Raji (cell line): ENCODE results near the gene NEFH.

Source experiments
- POLR2A ChIP-seq: IDR thresholded peaks from 2 replicates; pipeline ENCODE4 v1.6.1; 2011; ENCODE audit warnings: low read depth, low read length, control low read depth; ENCODE audit not compliant: insufficient read depth

NEFH gene

GRCh38 chr22:29511126-29511862 is 31.3 kb downstream of the NEFH start:
- no peak for TF ChIP-seq POLR2A

DNA sequence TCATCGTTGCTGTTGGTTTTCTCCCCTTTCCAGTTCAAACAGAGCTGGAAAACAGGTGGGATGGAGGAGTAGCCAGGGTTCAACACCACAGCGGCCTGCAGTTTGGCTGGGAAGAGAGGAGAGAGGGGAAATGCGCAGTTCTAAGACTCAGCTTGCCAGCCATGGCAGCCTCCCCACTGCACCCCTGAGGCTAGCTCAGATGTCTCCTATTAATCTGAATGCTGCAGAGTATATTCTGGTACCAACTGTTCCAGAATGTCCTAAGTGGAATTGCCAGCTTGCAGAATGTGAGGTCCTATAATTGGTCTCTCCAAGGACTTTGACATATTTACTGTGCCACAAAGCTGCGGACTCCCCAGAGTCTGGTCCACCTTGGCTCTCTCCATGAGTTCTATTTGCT is 32.0 kb downstream of the NEFH start:
- TF ChIP-seq POLR2A: no peak

DNA sequence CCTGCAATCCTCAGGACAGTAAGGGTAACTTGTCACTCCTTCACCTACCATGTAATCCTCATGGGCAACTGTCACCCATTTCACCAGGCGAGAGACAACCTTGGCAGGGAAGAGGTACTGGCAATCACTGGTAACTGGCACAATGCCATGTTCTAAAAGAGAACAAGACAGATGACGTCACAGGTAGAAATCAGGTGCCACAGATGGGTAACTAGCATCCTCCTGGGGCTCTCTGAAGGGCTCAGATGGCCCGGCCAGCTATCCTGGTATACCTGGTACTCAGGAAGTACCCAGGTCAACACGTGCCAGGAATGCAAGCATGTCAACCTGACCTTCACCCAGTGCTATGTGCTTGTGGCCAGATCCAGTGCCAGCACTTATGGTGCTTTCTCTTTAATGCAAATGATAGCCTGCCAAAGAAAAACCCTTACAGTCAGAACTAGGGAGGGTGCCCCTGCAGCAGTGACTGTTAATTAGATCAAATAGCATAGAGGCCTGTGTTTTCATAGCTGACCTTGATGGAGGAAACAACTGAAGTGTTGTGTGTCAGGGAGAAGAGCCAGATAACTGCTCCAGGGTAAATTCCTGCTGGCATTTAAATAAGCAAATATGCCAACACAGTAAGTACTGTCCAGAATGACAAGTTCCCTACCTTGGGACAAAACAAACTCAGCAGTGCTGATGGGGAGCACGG is 37.3 kb downstream of the NEFH start:
- TF ChIP-seq POLR2A: no peak

GRCh38 chr22:29518427-29518826 is 38.4 kb downstream of the NEFH start:
- no peak for TF ChIP-seq POLR2A

- TF ChIP-seq POLR2A: no peak
Observed at GRCh38 chr22:29519996-29520395, 40.0 kb downstream of the NEFH start.

- TF ChIP-seq POLR2A: no peak
Observed at GRCh38 chr22:29520851-29521250, 40.8 kb downstream of the NEFH start.

GRCh38 chr22:29521526-29521925 is 41.5 kb downstream of the NEFH start:
- TF ChIP-seq POLR2A: no peak

DNA sequence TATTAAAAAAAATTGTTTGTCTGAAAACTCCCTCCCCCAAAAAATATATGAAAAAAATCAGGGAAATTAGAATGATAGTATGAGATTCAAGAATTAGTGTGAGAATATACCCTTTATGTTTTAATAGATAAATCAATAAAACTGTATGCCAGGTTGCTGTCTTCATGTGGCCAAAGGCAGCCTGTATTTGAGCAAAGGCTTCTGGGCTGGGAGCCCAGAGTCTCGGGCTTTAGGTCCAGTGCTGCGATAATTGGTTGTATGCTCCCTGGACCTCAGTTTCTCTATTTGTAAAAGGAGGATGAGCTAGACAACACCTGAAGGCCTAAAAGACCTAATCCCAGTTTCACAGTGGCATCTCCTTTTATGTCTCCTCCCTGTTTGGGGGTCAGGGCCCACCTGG is 43.7 kb downstream of the NEFH start:
- TF ChIP-seq POLR2A: no peak

DNA sequence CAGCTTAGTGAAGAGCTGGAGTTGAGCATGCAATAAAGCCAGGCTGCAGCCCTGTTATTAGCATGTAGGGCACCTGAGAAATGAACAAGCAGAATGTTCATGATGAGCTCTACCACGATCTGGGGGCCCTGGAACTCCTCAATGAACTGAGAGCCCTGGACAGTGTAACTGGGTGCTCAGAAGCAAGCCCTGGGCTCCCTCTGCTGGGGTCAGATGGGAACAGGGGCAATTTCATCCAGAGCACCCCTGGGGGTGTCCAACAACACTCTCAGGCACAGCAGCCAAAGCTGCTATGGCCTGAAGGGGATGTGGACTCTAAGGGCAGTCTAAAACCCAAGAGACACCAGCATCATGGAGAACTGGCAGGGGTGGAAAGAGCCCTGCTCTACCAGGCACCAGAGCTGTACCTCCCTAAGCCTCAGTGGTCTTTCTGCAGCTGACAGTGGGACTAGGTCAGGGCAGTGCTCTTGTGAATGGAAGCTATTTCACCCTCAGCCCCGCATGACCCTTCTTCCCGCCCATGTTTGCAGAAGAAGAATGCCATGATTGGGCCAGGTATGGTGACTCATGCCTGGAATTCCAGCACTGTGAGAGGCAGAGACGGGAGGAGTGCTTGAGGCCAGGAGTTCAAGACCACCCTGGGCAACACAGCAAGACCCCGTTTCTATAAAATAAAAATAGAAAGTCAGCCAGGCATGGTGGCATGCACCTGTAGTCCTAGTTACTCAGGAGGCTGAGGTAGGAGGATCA is 44.6 kb downstream of the NEFH start:
- TF ChIP-seq POLR2A: no peak

DNA sequence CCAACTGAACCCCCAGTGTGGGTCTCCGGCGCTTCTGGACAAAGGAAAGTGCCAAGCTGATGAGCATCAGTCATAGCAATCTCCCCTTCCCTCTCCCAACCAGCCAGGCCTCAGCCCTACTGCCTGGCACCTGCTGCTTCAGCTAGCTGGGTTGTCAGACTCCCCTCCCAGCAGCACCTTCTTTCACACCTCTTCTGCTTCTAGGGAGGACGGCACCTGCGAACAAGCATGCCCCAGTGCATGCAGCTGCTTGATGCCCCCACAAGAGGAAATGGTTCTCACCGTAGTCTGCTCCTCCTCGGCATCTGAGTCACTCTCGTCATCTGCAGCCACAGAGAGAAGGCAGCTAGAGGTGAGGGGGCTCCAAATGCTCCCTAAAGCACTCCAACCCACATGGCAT is 48.1 kb downstream of the NEFH start:
- no peak for TF ChIP-seq POLR2A

- TF ChIP-seq POLR2A: no peak
Observed at GRCh38 chr22:29530716-29531115, 50.7 kb downstream of the NEFH start.

- TF ChIP-seq POLR2A: no peak
Observed at GRCh38 chr22:29531419-29531818, 51.4 kb downstream of the NEFH start.

DNA sequence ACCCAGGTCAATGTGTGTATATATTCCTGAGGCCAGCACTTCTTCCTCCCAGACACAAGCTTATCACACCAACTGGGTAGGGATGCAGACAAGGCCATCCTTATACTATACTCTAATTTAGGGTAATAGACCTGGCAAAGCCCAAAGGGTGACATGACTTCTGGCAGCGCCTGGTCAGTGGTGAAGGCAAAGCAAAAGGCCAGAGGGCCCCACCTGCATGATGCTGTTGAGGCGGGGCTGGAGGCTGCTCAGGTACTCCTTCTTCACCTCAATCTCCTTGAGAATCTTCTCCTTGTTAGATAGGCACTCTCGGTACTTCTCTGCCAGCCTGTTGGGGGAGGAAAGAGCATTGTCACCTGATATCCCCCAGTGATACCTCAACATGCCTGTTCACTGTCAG is 56.4 kb downstream of the NEFH start:
- TF ChIP-seq POLR2A: no peak

DNA sequence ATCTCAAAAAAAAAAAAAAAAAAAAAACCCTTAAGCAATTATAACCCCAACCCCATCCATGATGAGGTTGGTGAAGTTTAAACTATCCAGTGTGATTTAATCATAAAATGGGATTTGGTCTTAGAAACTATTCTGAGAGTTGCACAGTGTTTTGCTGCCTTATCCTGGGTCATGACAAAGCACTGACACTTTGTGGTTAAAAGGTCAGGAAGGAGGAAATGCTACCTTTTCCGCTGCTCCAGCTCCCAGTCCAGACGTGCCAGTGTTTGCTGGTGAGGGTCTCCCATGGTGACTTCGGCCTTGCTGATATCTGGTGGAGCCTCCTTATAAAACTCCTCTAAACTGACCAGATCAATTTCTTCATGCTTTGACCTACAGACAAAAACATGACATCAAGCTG is 59.1 kb downstream of the NEFH start:
- no peak for TF ChIP-seq POLR2A
